ENCODE data around the gene EMC6.

Gene EMC6

GRCh38 chr17:3668279-3669084, at the start of gene EMC6, which contains the start of gene TAX1BP3:
Gene EMC6, plus strand, starts transcription at chr17:3668812. Its CDS starts 335 bp downstream, at chr17:3669147.
Gene TAX1BP3, minus strand, starts transcription at chr17:3668578. Its CDS starts 52 bp downstream, at chr17:3668526.
- DNase-seq: peak; percentile 100

DNA sequence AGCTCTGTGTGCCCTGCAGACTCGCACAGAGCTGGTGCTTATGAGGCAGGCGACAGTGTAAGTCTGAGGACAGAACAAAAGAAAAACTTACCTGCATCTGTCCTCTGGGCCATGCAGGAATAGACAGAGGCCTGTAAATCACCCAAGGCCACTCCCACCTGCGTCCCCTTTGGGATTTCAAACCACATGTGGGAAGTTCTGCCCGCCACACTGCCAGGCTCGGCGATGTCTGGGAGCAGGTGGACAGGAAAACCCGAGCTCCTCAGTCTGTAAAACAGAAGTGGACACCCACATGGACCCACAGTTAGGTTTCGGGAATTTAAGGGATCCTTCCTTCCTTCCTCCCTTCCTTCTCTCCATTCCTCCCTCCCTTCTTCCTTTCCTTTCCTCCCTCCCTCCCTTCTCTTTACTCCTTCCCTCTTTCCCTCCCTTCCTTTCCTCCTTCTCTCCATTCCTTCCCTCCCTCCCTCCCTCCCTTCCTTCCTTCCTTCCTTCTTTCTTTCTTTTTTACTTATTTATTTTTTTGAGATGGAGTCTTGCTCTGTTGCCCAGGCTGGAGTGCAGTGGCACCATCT, 47.4 kb upstream of the EMC6 start:
- DNase-seq: no peak

DNA sequence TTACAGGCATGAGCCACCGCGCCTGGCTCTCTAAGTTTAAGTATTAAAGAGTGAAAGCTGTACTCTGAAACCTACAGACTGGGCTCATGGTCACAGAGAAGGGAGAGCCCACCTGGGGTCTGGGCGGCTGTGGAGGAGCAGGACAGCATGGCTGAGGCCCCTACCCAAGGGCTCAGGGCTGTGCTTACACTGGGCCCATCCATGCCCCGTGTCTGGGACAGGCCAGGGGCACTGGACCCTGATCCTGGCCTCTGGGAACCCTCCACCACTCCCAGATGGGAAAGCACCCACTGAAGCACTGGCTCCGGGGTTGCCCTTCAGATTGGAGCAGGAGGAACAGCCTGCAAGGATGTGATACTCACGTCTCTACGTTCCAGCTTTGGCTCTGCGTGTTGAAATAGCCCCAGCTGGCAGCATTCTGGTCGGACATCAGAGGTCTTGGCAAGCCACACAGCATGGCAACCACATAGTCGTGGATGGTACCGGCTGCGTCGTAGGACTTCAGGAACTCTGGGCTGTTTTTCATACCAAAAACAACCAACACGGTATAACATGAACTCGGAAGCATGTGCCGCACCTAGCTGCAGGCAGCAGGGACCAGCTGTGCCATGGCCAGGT, 45.5 kb upstream of the EMC6 start:
- no peak for DNase-seq

DNA sequence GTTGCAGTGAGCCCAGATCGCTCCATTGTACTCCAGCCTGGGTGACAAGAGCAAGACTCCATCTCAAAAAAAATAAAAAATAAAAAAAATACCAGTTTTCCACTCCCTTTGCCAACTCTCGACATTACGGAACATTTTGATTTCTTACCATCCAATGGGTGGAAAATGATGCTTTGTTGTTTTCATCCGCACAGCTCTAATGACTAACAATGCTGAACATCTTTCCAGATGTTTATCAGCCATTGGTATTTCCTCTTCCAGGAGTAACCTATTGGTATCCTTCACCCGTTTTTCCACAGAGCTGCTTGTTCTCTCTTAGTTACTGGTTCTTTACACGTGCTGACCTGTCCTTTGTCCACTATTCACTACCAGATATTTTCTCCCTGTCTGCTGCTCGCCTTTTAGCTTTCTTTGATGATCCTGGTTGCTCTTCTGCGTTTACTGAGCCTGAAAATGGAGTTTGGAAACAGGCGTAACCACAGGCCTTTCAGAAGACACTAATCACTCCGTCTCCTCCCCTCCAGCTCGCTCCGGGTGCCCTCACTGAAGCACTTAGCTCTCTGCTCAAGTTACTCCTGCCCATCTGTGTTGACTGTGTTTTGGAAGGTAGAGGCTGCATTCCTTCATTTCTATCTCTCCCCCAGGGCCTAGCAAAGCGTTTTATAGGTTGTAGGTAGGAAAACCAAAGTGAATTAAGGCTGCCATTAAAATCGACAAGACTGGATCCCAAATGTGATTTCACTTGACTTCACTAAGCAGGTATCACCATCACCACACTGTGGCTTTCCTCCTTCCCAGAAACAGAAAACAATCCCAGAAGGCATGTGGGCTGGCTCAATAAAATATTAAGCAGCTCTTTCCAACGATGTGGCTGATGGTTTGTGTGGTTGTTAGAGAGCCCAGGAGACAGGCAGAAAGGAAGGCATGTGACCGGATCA, 41.5 kb upstream of the EMC6 start:
- DNase-seq: no peak

- no peak for DNase-seq
Observed at GRCh38 chr17:3627769-3628167, 40.8 kb upstream of the EMC6 start.

- DNase-seq: no peak
Observed at GRCh38 chr17:3630781-3631180, 37.8 kb upstream of the EMC6 start.

- DNase-seq: no peak
Observed at GRCh38 chr17:3632287-3632686, 36.3 kb upstream of the EMC6 start.

DNA sequence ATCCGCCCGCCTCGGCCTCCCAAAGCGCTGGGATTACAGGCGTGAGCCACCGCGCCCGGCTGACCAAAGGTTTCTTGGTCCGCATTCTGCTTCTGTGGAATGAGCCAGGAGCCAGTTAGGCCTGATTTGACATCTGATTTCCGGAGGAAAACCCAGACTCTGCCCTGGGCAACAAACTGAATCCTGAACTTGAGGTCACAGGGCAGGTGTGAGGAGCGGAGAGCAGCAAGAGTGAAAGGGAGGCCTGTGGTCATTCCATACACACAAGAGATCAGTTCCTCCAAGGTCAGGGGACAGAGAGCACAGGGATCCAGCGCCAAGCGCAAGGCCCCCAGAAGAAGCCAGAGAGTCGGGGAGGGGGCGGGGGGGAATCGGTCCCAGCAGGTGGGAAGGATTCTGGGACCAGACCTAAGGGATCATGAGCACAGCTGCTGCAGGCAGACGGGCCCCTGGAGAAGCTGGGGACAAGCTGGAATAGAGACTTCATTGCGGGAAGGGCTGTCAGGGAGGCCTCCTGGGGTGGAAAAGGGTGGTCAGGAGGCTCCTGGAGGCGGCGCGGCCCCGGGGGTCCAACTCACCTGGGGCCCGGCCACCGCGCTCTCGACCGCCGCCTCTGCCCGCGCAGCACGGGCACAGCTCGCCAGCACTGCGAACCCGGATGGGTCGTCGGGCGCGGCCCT, 33.0 kb upstream of the EMC6 start:
- no peak for DNase-seq

GRCh38 chr17:3636154-3636907, 32.3 kb upstream of the EMC6 start, which contains the start of the genes CTNS and SHPK:
Gene CTNS, plus strand, starts transcription at chr17:3636760. Its CDS starts 3,447 bp downstream, at chr17:3640207.
Gene SHPK, minus strand, starts transcription at chr17:3636250. Its CDS starts 31 bp downstream, at chr17:3636219.
- peak; percentile 96 for DNase-seq

DNA sequence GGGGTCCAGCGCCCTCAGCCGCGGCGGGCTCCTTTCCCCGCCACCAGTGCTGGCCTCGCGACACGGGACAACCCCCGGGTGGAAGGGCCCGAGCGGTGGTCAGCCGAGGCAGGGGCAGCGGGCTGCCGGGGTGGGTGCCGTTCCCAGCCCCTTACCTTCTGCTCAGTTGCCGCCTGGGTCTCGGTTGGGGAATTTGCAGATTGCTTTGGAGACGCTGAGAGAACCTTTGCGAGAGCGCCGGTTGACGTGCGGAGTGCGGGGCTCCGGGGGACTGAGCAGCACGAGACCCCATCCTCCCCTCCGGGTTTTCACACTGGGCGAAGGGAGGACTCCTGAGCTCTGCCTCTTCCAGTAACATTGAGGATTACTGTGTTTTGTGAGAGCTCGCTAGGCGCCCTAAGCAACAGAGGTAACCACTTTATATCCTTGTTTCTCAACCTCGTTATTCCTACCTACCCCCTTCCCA, 31.7 kb upstream of the EMC6 start:
- DNase-seq: peak; percentile 63

GRCh38 chr17:3639981-3640596, 28.5 kb upstream of the EMC6 start:
- peak; percentile 76 for DNase-seq

- DNase-seq: no peak
Observed at GRCh38 chr17:3641014-3641413, 27.6 kb upstream of the EMC6 start.

DNA sequence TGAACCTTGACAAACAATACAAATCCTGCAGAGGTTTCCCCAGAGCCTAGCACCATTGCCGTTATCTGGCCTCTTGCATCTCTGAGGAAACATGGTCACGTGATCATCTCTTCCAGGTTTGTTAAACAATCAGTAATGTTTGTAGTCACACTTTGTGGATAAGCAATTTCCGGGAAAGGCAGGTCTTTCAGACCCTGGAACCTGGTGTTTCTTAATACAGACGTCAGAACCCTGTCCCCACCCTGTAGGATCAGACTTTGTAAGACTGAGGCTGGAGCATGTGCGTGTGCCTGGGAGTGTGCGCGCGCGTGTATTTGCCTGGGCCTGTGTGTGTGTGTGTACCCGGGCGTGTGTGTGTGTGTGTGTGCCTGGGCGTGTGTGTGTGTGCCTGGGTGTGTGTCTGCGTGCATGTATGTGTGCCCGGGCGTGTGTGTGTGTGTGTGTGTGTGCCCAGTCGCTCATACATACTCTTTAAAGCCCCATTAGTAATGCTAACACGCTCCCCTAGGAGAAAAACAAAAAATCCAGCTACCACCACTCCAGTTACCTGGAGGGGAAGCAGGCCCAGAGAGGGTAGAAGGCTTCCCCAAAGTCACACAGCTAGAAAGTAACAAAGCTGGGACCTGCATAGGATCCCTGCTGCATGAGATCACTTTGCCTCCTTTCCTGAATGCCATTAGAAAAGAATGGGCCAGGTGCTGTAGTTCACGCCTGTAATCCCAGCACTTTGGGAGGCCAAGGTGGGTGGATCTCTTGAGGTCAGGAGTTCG, 26.7 kb upstream of the EMC6 start:
- no peak for DNase-seq

GRCh38 chr17:3643889-3644349, 24.7 kb upstream of the EMC6 start:
- DNase-seq: peak; percentile 69

GRCh38 chr17:3645310-3645709, 23.3 kb upstream of the EMC6 start:
- no peak for DNase-seq

DNA sequence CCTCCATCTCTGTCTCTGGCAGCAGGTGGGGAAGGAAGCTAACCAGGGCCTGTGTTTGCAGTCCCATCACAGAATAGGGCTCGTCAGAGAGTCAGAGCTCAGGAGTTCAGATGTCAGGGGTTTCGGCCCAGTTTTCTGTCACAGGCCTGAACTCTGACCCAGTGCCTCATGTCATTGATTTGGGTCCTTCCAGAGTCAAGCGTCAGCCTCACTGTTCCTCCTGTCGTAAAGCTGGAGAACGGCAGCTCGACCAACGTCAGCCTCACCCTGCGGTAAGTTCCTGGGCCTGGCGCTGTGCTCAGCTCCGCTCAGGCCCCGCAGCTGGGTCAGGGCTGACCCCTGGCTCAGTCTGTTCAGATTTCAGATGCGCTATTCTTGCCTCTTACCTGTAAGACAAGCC, 21.4 kb upstream of the EMC6 start:
- no peak for DNase-seq

- peak; percentile 70 for DNase-seq
Observed at GRCh38 chr17:3647769-3648555, 20.6 kb upstream of the EMC6 start.

DNA sequence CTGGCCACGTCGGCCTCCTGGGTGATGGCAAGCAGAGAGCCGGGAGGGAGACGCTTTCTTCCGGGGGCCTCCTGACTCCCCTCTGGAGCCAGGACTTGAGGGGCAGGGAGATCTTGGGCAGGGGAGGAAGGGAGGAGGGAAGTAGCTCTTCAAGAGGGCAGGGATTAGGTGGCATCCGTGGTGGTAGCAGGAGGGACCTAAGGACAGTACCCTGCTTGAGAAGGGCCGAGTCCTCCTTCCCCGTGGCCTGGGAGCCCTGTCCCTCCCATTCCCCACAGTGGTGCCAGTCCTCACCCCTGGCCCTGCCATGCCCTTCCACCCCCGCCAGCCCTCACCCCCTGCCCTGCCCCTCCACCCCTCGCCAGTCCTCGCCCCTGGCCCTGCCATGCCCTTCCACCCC, 12.8 kb upstream of the EMC6 start:
- no peak for DNase-seq

GRCh38 chr17:3656353-3656752, 12.3 kb upstream of the EMC6 start:
- no peak for DNase-seq

Measured in activated CD8-positive, alpha-beta memory T cell treated with anti-CD3 and anti-CD28 coated beads, Interleukin-2, amount 50 U/mL, for 48 hours (primary cell).